Peyer's patch (tissue), 4 donors: ENCODE measurements around the gene YWHAE.

Source experiments
- POLR2A ChIP-seq, 2 donors: fragments of 450-650 bp; IDR thresholded peaks; one replicate each; pipeline ENCODE4 v1.5.1; 2017; ENCODE audit warnings: antibody characterized with exemption in 2 of 2, mild to moderate bottlenecking in 2 of 2, moderate library complexity in 2 of 2
- TF ChIP-seq, protein P1 (sequence below), 6 experiments: fragments of 450-650 bp in 4 of 6; fragments of 200-600 bp in 2 of 6; sonication (generic) in 1 of 6; IDR thresholded peaks; one replicate each; pipeline ENCODE4 v1.5.1; 2017 to 2019; ENCODE audit warnings: antibody characterized with exemption in 6 of 6, mild to moderate bottlenecking in 3 of 6, moderate library complexity in 1 of 6

- TF ChIP-seq, protein P1, sequence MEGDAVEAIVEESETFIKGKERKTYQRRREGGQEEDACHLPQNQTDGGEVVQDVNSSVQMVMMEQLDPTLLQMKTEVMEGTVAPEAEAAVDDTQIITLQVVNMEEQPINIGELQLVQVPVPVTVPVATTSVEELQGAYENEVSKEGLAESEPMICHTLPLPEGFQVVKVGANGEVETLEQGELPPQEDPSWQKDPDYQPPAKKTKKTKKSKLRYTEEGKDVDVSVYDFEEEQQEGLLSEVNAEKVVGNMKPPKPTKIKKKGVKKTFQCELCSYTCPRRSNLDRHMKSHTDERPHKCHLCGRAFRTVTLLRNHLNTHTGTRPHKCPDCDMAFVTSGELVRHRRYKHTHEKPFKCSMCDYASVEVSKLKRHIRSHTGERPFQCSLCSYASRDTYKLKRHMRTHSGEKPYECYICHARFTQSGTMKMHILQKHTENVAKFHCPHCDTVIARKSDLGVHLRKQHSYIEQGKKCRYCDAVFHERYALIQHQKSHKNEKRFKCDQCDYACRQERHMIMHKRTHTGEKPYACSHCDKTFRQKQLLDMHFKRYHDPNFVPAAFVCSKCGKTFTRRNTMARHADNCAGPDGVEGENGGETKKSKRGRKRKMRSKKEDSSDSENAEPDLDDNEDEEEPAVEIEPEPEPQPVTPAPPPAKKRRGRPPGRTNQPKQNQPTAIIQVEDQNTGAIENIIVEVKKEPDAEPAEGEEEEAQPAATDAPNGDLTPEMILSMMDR (IDR thresholded peaks at IDR 0.05), result no peak
- TF ChIP-seq POLR2A (IDR thresholded peaks at IDR 0.05), result no peak
Measured at GRCh38 chr17:1414001-1414574, 14.1 kb upstream of the YWHAE start.
